GM23338 (cell line): ENCODE measurements around the gene ARMC9. TPM values are rescaled to one million over a fixed set of nuclear protein-coding genes. Genes with fewer than 3 reads are reported as not detected.

Experiments used
- ATAC-seq: fragments of 200-7000 bp; cut with Tn5 transposase; 3 replicates; pipeline ENCODE4 v1.9.1; 2020
- DNase-seq: peaks from one replicate; pipeline ENCODE4 v3.0.0-alpha.2; 2015; ENCODE audit warnings: low spot score
- H2AFZ ChIP-seq: fragments of 200-600 bp; sonication (generic); 2 replicates; pipeline ENCODE4 v1.8.0; 2016; ENCODE audit warnings: antibody characterized with exemption, mild to moderate bottlenecking, moderate library complexity
- H3F3A ChIP-seq: fragments of 200-600 bp; sonication (generic); replicated peaks from 2 replicates; pipeline ENCODE4 v1.8.0; 2017; ENCODE audit warnings: antibody characterized with exemption, mixed run types, low read depth
- H3K27ac ChIP-seq: fragments of 200-600 bp; sonication (generic); 2 replicates; pipeline ENCODE4 v1.6.1; 2016; ENCODE audit warnings: low read depth
- H3K27me3 ChIP-seq: fragments of 200-600 bp; sonication (generic); 2 replicates; pipeline ENCODE4 v1.8.0; 2016; ENCODE audit warnings: mild to moderate bottlenecking, mixed run types, moderate library complexity; ENCODE audit not compliant: insufficient read depth
- H3K36me3 ChIP-seq: fragments of 200-600 bp; sonication (generic); 2 replicates; pipeline ENCODE4 v1.8.0; 2016; ENCODE audit warnings: mild to moderate bottlenecking; ENCODE audit not compliant: insufficient read depth
- H3K4me1 ChIP-seq: fragments of 200-600 bp; sonication (generic); 2 replicates; pipeline ENCODE4 v1.8.0; 2016; ENCODE audit warnings: mild to moderate bottlenecking, moderate library complexity; ENCODE audit not compliant: insufficient read depth
- H3K4me2 ChIP-seq: fragments of 200-600 bp; sonication (generic); 2 replicates; pipeline ENCODE4 v1.7.1; 2017; ENCODE audit warnings: mixed run types
- H3K4me3 ChIP-seq: fragments of 200-600 bp; sonication (generic); 2 replicates; pipeline ENCODE4 v1.6.1; 2016; ENCODE audit warnings: mixed run types
- H3K79me2 ChIP-seq: fragments of 200-600 bp; sonication (generic); replicated peaks from 2 replicates; pipeline ENCODE4 v1.8.0; 2017; ENCODE audit warnings: mild to moderate bottlenecking; ENCODE audit not compliant: insufficient read depth
- H3K9me2 ChIP-seq: fragments of 200-600 bp; sonication (generic); 2 replicates; pipeline ENCODE4 v1.8.0; 2017; ENCODE audit not compliant: insufficient read depth
- H4K20me1 ChIP-seq: fragments of 200-600 bp; sonication (generic); replicated peaks from 2 replicates; pipeline ENCODE4 v1.8.0; 2017; ENCODE audit warnings: mild to moderate bottlenecking; ENCODE audit not compliant: insufficient read depth
- H3K27ac Mint-ChIP-seq: 2 replicates; pipeline ENCODE4 v1.8.0; 2020; ENCODE audit warnings: inconsistent platforms, mild to moderate bottlenecking, moderate library complexity, mixed read lengths
- H3K27me3 Mint-ChIP-seq: 3 replicates; pipeline ENCODE4 v1.8.0; 2022; ENCODE audit warnings: low read depth, mild to moderate bottlenecking, moderate library complexity, mixed read lengths, inconsistent platforms; ENCODE audit not compliant: insufficient read depth, poor library complexity
- H3K36me3 Mint-ChIP-seq: 3 replicates; pipeline ENCODE4 v1.8.0; 2021; ENCODE audit warnings: low read depth, mild to moderate bottlenecking, inconsistent platforms, moderate library complexity, mixed read lengths
- H3K4me1 Mint-ChIP-seq: 3 replicates; pipeline ENCODE4 v1.8.0; 2020; ENCODE audit warnings: mild to moderate bottlenecking, inconsistent platforms, mixed read lengths
- H3K4me3 Mint-ChIP-seq: 3 replicates; pipeline ENCODE4 v1.8.0; 2021; ENCODE audit warnings: moderate library complexity, mild to moderate bottlenecking, inconsistent platforms, mixed read lengths
- H3K9me3 Mint-ChIP-seq: 3 replicates; pipeline ENCODE4 v1.8.0; 2020; ENCODE audit warnings: moderate library complexity, mild to moderate bottlenecking, inconsistent platforms, mixed read lengths
- CREB1 ChIP-seq: fragments of 250-450 bp; sonication (Bioruptor Pico); IDR thresholded peaks from 2 replicates; pipeline ENCODE4 v1.5.0; 2020; ENCODE audit warnings: low read depth, mild to moderate bottlenecking, moderate library complexity
- CTCF ChIP-seq, 2 experiments: fragments of 200-600 bp in 1 of 2; sonication (generic) in 1 of 2; conservative IDR thresholded peaks; 2 replicates each; pipeline versions ENCODE4 v1.5.1 to v1.6.1; 2016 to 2017; ENCODE audit warnings: antibody characterized with exemption in 2 of 2, low read depth in 2 of 2, mild to moderate bottlenecking in 2 of 2, moderate library complexity in 1 of 2
- ETS1 ChIP-seq: IDR thresholded peaks from 2 replicates; pipeline ENCODE4 v1.6.1; 2016; ENCODE audit warnings: antibody characterized with exemption
- EZH2 ChIP-seq: fragments of 200-600 bp; sonication (generic); IDR thresholded peaks from one replicate; pipeline ENCODE4 v1.8.0; 2017; ENCODE audit warnings: antibody characterized with exemption, mild to moderate bottlenecking, low read depth; ENCODE audit not compliant: unreplicated experiment
- EZH2phosphoT487 ChIP-seq: fragments of 200-600 bp; sonication (generic); IDR thresholded peaks from one replicate; pipeline ENCODE4 v1.8.1; 2018; ENCODE audit warnings: antibody characterized with exemption; ENCODE audit not compliant: unreplicated experiment
- JUNB ChIP-seq: IDR thresholded peaks from one replicate; pipeline ENCODE4 v1.6.1; 2016; ENCODE audit warnings: antibody characterized with exemption; ENCODE audit not compliant: unreplicated experiment
- NANOG ChIP-seq: IDR thresholded peaks from 2 replicates; pipeline ENCODE4 v1.6.1; 2016; ENCODE audit warnings: antibody characterized with exemption, borderline replicate concordance
- POLR2AphosphoS5 ChIP-seq: IDR thresholded peaks from 2 replicates; pipeline ENCODE4 v1.6.1; 2016; ENCODE audit warnings: antibody characterized with exemption, low read depth
- REST ChIP-seq: IDR thresholded peaks from one replicate; pipeline ENCODE4 v1.6.1; 2018; ENCODE audit warnings: antibody characterized with exemption; ENCODE audit not compliant: unreplicated experiment
- STAT1 ChIP-seq: IDR thresholded peaks from one replicate; pipeline ENCODE4 v1.6.1; 2016; ENCODE audit warnings: antibody characterized with exemption; ENCODE audit not compliant: unreplicated experiment
- ZNF114 ChIP-seq: fragments of 250-450 bp; sonication (Bioruptor Pico); IDR thresholded peaks from 2 replicates; pipeline ENCODE4 v1.5.0; 2020; ENCODE audit warnings: mild to moderate bottlenecking, moderate library complexity
- ZNF331 ChIP-seq: fragments of 250-450 bp; sonication (Bioruptor Pico); IDR thresholded peaks from 2 replicates; pipeline ENCODE4 v1.5.0; 2020; ENCODE audit warnings: low read depth, mild to moderate bottlenecking, moderate library complexity
- ZNF462 ChIP-seq: fragments of 250-450 bp; sonication (Bioruptor Pico); IDR thresholded peaks from 2 replicates; pipeline ENCODE4 v1.5.0; 2020; ENCODE audit warnings: mild to moderate bottlenecking, moderate library complexity
- polyA plus RNA-seq: library from polyadenylated mRNA; unstranded; fragments of >200 nt; fragmentation: Nextera tagmentation; extraction: Ambion mirVana; gene quantifications from 2 replicates; pipeline ENCODE4 v1.2.1, GENCODE V29; 2016
- total RNA-seq: library from RNA; depleted of rRNA; stranded (reverse); fragments of >200 nt; shearing (Covaris generic); gene quantifications from 2 replicates; pipeline ENCODE4 v1.2.3, GENCODE V29; 2014

Gene ARMC9
- total and polyA plus RNA-seq, 2 experiments from 2014 or later = 29.2 to 56.0 TPM

- Histone ChIP-seq H3K4me3 (no peak overlapping the region), H3K36me3 (no peaks in the 10 kb centered on the region), H3K79me2 (no peaks in the 10 kb centered on the region), H3K9me2 (no peaks in the 10 kb centered on the region), H4K20me1 (no peaks in the 10 kb centered on the region), H3K27me3 (no peaks in the 10 kb centered on the region), H3K4me2 (no peak overlapping the region), H3K27ac (no peak overlapping the region), H3F3A (no peaks in the 10 kb centered on the region), H2AFZ (no peak overlapping the region), H3K4me1 (no peaks in the 10 kb centered on the region)
- TF ChIP-seq EZH2phosphoT487 (no peak), POLR2AphosphoS5 (no peak), ETS1 (no peak), CTCF (conservative IDR thresholded peaks at IDR 0.05; ENCODE audit: low read depth in 2 of 2) (no peak), REST (no peak), JUNB (no peak), ZNF331 (CRISPR knock-in tag) (no peak), EZH2 (no peak), ZNF462 (CRISPR knock-in tag) (no peak), ZNF114 (CRISPR knock-in tag) (no peak), NANOG (no peak), STAT1 (no peak), CREB1 (no peak)
- Mint-ChIP-seq H3K4me3 (no peak overlapping the region), H3K9me3 (no peaks in the 10 kb centered on the region), H3K27me3 (peaks cover 4% of the 10 kb centered on the region), H3K4me1 (peaks cover 10% of the 10 kb centered on the region; the same call in 2 of the 3 replicates), H3K27ac (no peak overlapping the region), H3K36me3 (peaks cover 9% of the 10 kb centered on the region)
- DNase-seq (no peak), ATAC-seq (no peak)
Measured at GRCh38 chr2:231348173-231348572, 149.7 kb downstream of the ARMC9 start.
